BJ (cell line): ENCODE results near the gene ZNF554. TPM values are rescaled to one million over a fixed set of nuclear protein-coding genes. Genes with fewer than 3 reads are reported as not detected.

Experiments
- CTCF ChIA-PET: fragments of 350-600 bp; formaldehyde crosslinking; extraction: SDS; loops from one replicate; lab custom pipeline; 2021; ENCODE audit warnings: antibody characterized with exemption, inconsistent platforms; lab: Yijun Ruan, JAX
- POLR2A ChIA-PET: fragments of 300-600 bp; sonication (Branson Sonifier 250); formaldehyde crosslinking; extraction: SDS; loops from one replicate; lab custom pipeline; 2021; ENCODE audit warnings: antibody characterized with exemption; lab: Charles Lee
- DNase-seq: peaks from one replicate; pipeline ENCODE4 v3.0.0-alpha.2; 2011; ENCODE audit warnings: low read depth
- H3K27me3 ChIP-seq: 2 replicates; pipeline ENCODE4 v1.6.0; 2011; ENCODE audit warnings: low read length; ENCODE audit not compliant: control insufficient read depth, insufficient read depth
- H3K36me3 ChIP-seq: 2 replicates; pipeline ENCODE4 v1.5.1; 2011; ENCODE audit warnings: low read length; ENCODE audit not compliant: control insufficient read depth, insufficient read depth
- H3K4me3 ChIP-seq: 2 replicates; pipeline ENCODE4 v1.5.1; 2011; ENCODE audit warnings: low read depth, mild to moderate bottlenecking, control low read depth, low read length
- CTCF ChIP-seq: IDR thresholded peaks from 2 replicates; pipeline ENCODE4 v1.5.1; 2011; ENCODE audit warnings: low read depth, mild to moderate bottlenecking, control low read depth, inconsistent platforms, low read length, moderate library complexity; ENCODE audit not compliant: insufficient read depth
- polyA plus RNA-seq: library from polyadenylated mRNA; depleted of rRNA; stranded (reverse); fragments of >200 nt; gene quantifications from 2 replicates; pipeline ENCODE4 v1.2.3, GENCODE V29; 2011; rRNA removed

Gene ZNF554
- polyA plus RNA-seq, 1 experiment: 2.1 TPM

GRCh38 chr19:2885736-2886135 lies 66.1 kb downstream of the ZNF554 start:
- POLR2A ChIA-PET: no interaction called here
- TF ChIP-seq CTCF: no peak
- Histone ChIP-seq H3K4me3 (no peak overlapping the region), H3K36me3 (no peaks in the 10 kb centered on the region), H3K27me3 (no peaks in the 10 kb centered on the region)
- no peak for DNase-seq
- CTCF ChIA-PET: interaction anchor here (1.1 to 2.0 kb wide), 3 partner anchors 30 to 237 kb away, joined by 3 to 6 read pairs (median 3); no protein-coding TSS in a partner anchor

Other genes with a start within 250 kb of the ZNF554 start
- 0.20 and 0.22 TPM in 2 replicates for gene GNG7, start 117.2 kb upstream of the ZNF554 start, polyA plus RNA-seq
- gene DIRAS1, start 98.5 kb upstream of the ZNF554 start, polyA plus RNA-seq: 11.1 and 21.4 TPM in 2 replicates
- 51.7 and 67.9 TPM in 2 replicates for gene SLC39A3, start 79.9 kb upstream of the ZNF554 start, polyA plus RNA-seq
- 45.2 and 88.2 TPM in 2 replicates for gene SGTA, start 36.6 kb upstream of the ZNF554 start, polyA plus RNA-seq
- gene THOP1, start 34.4 kb upstream of the ZNF554 start, polyA plus RNA-seq: 43.5 and 71.7 TPM in 2 replicates
- 3.0 and 5.0 TPM in 2 replicates for gene ZNF555, start 21.6 kb downstream of the ZNF554 start, polyA plus RNA-seq
- gene ZNF556, start 47.5 kb downstream of the ZNF554 start, polyA plus RNA-seq: not detected in 2 replicates
- 1.8 and 2.8 TPM in 2 replicates for gene ZNF57, start 81.1 kb downstream of the ZNF554 start, polyA plus RNA-seq
- 3.2 and 3.4 TPM in 2 replicates for gene ZNF77, start 125.1 kb downstream of the ZNF554 start, polyA plus RNA-seq
- 0.12 and 0.26 TPM in 2 replicates for gene TLE6, start 157.7 kb downstream of the ZNF554 start, polyA plus RNA-seq
- gene TLE2, start 209.4 kb downstream of the ZNF554 start, polyA plus RNA-seq: 0.74 and 1.0 TPM in 2 replicates
- gene TLE5, start 242.6 kb downstream of the ZNF554 start, polyA plus RNA-seq: 365 and 579 TPM in 2 replicates